HepG2 (cell line): ENCODE results near the gene DUS3L. TPM values are rescaled to one million over a fixed set of nuclear protein-coding genes. Genes with fewer than 3 reads are reported as not detected.

Source experiments
- AKAP8 ChIP-seq: sonication (generic); formaldehyde crosslinking; IDR thresholded peaks from 2 replicates; pipeline ENCODE4 v1.5.1; 2020; ENCODE audit warnings: mild to moderate bottlenecking, missing genetic modification reagents
- ATF4 ChIP-seq, 2 experiments: fragments of 450-650 bp in 1 of 2; sonication (generic) in 1 of 2; formaldehyde crosslinking; IDR thresholded peaks; 2 replicates each; pipeline versions ENCODE4 v1.5.0 to v1.8.0; 2020 to 2022; ENCODE audit warnings: mild to moderate bottlenecking in 1 of 2, missing genetic modification reagents in 1 of 2
- CERS6 ChIP-seq: sonication (generic); formaldehyde crosslinking; IDR thresholded peaks from 2 replicates; pipeline ENCODE4 v1.5.0; 2020; ENCODE audit warnings: missing genetic modification reagents
- DR1 ChIP-seq: sonication (generic); formaldehyde crosslinking; IDR thresholded peaks from 2 replicates; pipeline ENCODE4 v1.8.0; 2021; ENCODE audit warnings: mild to moderate bottlenecking, missing genetic modification reagents, inconsistent platforms
- ETV5 ChIP-seq: IDR thresholded peaks from 2 replicates; pipeline ENCODE4 v1.6.1; 2018; ENCODE audit warnings: missing biosample characterization, missing genetic modification reagents, inconsistent platforms, borderline replicate concordance
- FOXO1 ChIP-seq: sonication (generic); formaldehyde crosslinking; IDR thresholded peaks from 2 replicates; pipeline ENCODE4 v1.4.0; 2020; ENCODE audit warnings: missing genetic modification reagents
- HOXD1 ChIP-seq: sonication (generic); formaldehyde crosslinking; IDR thresholded peaks from 2 replicates; pipeline ENCODE4 v1.5.0; 2020; ENCODE audit warnings: missing genetic modification reagents
- KDM5B ChIP-seq: sonication (generic); formaldehyde crosslinking; IDR thresholded peaks from 2 replicates; pipeline ENCODE4 v1.4.0; 2020; ENCODE audit warnings: missing genetic modification reagents, mild to moderate bottlenecking, borderline replicate concordance
- KLF13 ChIP-seq: sonication (generic); formaldehyde crosslinking; IDR thresholded peaks from 2 replicates; pipeline ENCODE4 v1.4.0; 2020; ENCODE audit warnings: mild to moderate bottlenecking, missing genetic modification reagents
- NKX3-1 ChIP-seq: sonication (generic); formaldehyde crosslinking; IDR thresholded peaks from 2 replicates; pipeline ENCODE4 v1.5.0; 2020; ENCODE audit warnings: missing genetic modification reagents
- ZNF234 ChIP-seq: sonication (generic); formaldehyde crosslinking; conservative IDR thresholded peaks from 2 replicates; pipeline ENCODE4 v1.5.1; 2020; ENCODE audit warnings: mild to moderate bottlenecking, missing genetic modification reagents
- ZNF569 ChIP-seq: sonication (generic); formaldehyde crosslinking; IDR thresholded peaks from 2 replicates; pipeline ENCODE4 v1.5.0; 2020; ENCODE audit warnings: mild to moderate bottlenecking, missing genetic modification reagents, moderate library complexity, borderline replicate concordance
- ZNF577 ChIP-seq: sonication (generic); formaldehyde crosslinking; IDR thresholded peaks from 2 replicates; pipeline ENCODE4 v1.4.0; 2020; ENCODE audit warnings: mild to moderate bottlenecking, low read depth, missing genetic modification reagents, borderline replicate concordance
- polyA plus RNA-seq, 8 experiments: library from polyadenylated mRNA; depleted of rRNA in 3 of 8; stranded (reverse) in 7 of 8; unstranded in 1 of 8; fragments of >200 nt; fragmentation: Illumina TruSeq in 4 of 8; extraction: Trizol in 4 of 8; gene quantifications; 2 replicates each; pipeline versions ENCODE4 v1.2.1 to v1.2.3, GENCODE V29; 2011 to 2016; ENCODE audit warnings: low read depth in 4 of 8, missing spikeins in 1 of 8, mixed read lengths in 1 of 8; ENCODE audit not compliant: insufficient read depth in 1 of 8
- total RNA-seq, 5 experiments: library from RNA; depleted of rRNA; stranded (reverse); fragments of >200 nt; fragmentation: Illumina TruSeq; extraction: Trizol; gene quantifications; 2 replicates each; pipeline ENCODE4 v1.2.3, GENCODE V29; 2016; ENCODE audit warnings: low read depth in 1 of 5
- TF ChIP-seq, protein P1 (sequence below): sonication (generic); formaldehyde crosslinking; IDR thresholded peaks from 2 replicates; pipeline ENCODE4 v1.4.0; 2020; ENCODE audit warnings: missing genetic modification reagents
- TF ChIP-seq, protein P2 (sequence below): sonication (generic); formaldehyde crosslinking; IDR thresholded peaks from 2 replicates; pipeline ENCODE4 v1.8.1; 2022; ENCODE audit warnings: low read depth, mild to moderate bottlenecking, missing genetic modification reagents
- TF ChIP-seq, protein P3 (sequence below): sonication (generic); formaldehyde crosslinking; IDR thresholded peaks from 2 replicates; pipeline ENCODE4 v1.4.0; 2020; ENCODE audit warnings: mild to moderate bottlenecking, missing genetic modification reagents
- TF ChIP-seq, protein P4 (sequence below): IDR thresholded peaks from 2 replicates; pipeline ENCODE4 v1.6.1; 2012; ENCODE audit warnings: low read length, improper control_type of control experiment
- TF ChIP-seq, protein P5 (sequence below): sonication (generic); formaldehyde crosslinking; IDR thresholded peaks from 2 replicates; pipeline ENCODE4 v1.8.1; 2023; ENCODE audit warnings: missing genetic modification reagents, inconsistent platforms, borderline replicate concordance

DUS3L gene
- total and polyA plus RNA-seq, 2 of the 13 experiments (the other 11 are each of a cell fraction or from before 2014, with no cell fraction given), result 13.3 to 25.1 TPM

GRCh38 chr19:5839065-5840017, 48.4 kb upstream of the DUS3L start, which contains the start of gene FUT6 (continued):
- TF ChIP-seq, protein P1, sequence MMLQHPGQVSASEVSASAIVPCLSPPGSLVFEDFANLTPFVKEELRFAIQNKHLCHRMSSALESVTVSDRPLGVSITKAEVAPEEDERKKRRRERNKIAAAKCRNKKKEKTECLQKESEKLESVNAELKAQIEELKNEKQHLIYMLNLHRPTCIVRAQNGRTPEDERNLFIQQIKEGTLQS (CRISPR knock-in tag), result no peak
- no peak for TF ChIP-seq CERS6 (CRISPR knock-in tag)
- no peak for TF ChIP-seq ZNF577 (CRISPR knock-in tag)
- no peak for TF ChIP-seq ZNF234 (CRISPR knock-in tag)
- no peak for TF ChIP-seq FOXO1 (CRISPR knock-in tag)
- TF ChIP-seq, protein P2, sequence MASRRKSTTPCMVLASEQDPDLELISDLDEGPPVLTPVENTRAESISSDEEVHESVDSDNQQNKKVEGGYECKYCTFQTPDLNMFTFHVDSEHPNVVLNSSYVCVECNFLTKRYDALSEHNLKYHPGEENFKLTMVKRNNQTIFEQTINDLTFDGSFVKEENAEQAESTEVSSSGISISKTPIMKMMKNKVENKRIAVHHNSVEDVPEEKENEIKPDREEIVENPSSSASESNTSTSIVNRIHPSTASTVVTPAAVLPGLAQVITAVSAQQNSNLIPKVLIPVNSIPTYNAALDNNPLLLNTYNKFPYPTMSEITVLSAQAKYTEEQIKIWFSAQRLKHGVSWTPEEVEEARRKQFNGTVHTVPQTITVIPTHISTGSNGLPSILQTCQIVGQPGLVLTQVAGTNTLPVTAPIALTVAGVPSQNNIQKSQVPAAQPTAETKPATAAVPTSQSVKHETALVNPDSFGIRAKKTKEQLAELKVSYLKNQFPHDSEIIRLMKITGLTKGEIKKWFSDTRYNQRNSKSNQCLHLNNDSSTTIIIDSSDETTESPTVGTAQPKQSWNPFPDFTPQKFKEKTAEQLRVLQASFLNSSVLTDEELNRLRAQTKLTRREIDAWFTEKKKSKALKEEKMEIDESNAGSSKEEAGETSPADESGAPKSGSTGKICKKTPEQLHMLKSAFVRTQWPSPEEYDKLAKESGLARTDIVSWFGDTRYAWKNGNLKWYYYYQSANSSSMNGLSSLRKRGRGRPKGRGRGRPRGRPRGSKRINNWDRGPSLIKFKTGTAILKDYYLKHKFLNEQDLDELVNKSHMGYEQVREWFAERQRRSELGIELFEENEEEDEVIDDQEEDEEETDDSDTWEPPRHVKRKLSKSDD, result no peak
- TF ChIP-seq, protein P3, sequence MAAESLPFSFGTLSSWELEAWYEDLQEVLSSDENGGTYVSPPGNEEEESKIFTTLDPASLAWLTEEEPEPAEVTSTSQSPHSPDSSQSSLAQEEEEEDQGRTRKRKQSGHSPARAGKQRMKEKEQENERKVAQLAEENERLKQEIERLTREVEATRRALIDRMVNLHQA (CRISPR knock-in tag), result no peak
- peak; percentile 35; the same call in 1 of the 2 replicates for TF ChIP-seq ZNF569
- TF ChIP-seq, protein P4, sequence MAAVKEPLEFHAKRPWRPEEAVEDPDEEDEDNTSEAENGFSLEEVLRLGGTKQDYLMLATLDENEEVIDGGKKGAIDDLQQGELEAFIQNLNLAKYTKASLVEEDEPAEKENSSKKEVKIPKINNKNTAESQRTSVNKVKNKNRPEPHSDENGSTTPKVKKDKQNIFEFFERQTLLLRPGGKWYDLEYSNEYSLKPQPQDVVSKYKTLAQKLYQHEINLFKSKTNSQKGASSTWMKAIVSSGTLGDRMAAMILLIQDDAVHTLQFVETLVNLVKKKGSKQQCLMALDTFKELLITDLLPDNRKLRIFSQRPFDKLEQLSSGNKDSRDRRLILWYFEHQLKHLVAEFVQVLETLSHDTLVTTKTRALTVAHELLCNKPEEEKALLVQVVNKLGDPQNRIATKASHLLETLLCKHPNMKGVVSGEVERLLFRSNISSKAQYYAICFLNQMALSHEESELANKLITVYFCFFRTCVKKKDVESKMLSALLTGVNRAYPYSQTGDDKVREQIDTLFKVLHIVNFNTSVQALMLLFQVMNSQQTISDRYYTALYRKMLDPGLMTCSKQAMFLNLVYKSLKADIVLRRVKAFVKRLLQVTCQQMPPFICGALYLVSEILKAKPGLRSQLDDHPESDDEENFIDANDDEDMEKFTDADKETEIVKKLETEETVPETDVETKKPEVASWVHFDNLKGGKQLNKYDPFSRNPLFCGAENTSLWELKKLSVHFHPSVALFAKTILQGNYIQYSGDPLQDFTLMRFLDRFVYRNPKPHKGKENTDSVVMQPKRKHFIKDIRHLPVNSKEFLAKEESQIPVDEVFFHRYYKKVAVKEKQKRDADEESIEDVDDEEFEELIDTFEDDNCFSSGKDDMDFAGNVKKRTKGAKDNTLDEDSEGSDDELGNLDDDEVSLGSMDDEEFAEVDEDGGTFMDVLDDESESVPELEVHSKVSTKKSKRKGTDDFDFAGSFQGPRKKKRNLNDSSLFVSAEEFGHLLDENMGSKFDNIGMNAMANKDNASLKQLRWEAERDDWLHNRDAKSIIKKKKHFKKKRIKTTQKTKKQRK, result no peak
- no peak for TF ChIP-seq DR1
- TF ChIP-seq ETV5, result peak; percentile 94
- TF ChIP-seq AKAP8 (CRISPR knock-in tag), result no peak
- no peak for TF ChIP-seq HOXD1 (CRISPR knock-in tag)
- TF ChIP-seq NKX3-1 (CRISPR knock-in tag), result no peak
- TF ChIP-seq, protein P5, sequence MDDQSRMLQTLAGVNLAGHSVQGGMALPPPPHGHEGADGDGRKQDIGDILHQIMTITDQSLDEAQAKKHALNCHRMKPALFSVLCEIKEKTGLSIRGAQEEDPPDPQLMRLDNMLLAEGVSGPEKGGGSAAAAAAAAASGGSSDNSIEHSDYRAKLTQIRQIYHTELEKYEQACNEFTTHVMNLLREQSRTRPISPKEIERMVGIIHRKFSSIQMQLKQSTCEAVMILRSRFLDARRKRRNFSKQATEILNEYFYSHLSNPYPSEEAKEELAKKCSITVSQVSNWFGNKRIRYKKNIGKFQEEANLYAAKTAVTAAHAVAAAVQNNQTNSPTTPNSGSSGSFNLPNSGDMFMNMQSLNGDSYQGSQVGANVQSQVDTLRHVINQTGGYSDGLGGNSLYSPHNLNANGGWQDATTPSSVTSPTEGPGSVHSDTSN (CRISPR knock-in tag), result no peak
- TF ChIP-seq KDM5B, result no peak
- TF ChIP-seq KLF13 (CRISPR knock-in tag), result no peak
- TF ChIP-seq ATF4 (CRISPR knock-in tag; IDR thresholded peaks at IDR 0.05), result 0 out of 4 replicates have a peak, but pooled peaks of 1 of the 2 experiments have one; percentile 4
